Hair follicle dermal papilla cell (primary cell): Measurements from ENCODE around the gene FAXDC2. TPM values are rescaled to one million over a fixed set of nuclear protein-coding genes. Genes with fewer than 3 reads are reported as not detected.

Source experiments
- small RNA-seq: library from RNA; depleted of rRNA; stranded (forward); fragments of <200 nt; gene quantifications from one replicate; pipeline ENCODE3, GENCODE V24; 2012
- total RNA-seq: library from RNA; depleted of rRNA; stranded (reverse); fragments of >200 nt; gene quantifications from 2 replicates; pipeline ENCODE4 v1.2.3, GENCODE V29; 2012

FAXDC2 gene, protein sequence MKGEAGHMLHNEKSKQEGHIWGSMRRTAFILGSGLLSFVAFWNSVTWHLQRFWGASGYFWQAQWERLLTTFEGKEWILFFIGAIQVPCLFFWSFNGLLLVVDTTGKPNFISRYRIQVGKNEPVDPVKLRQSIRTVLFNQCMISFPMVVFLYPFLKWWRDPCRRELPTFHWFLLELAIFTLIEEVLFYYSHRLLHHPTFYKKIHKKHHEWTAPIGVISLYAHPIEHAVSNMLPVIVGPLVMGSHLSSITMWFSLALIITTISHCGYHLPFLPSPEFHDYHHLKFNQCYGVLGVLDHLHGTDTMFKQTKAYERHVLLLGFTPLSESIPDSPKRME
- total RNA-seq: 8.1 and 10.0 TPM in 2 replicates

DNA sequence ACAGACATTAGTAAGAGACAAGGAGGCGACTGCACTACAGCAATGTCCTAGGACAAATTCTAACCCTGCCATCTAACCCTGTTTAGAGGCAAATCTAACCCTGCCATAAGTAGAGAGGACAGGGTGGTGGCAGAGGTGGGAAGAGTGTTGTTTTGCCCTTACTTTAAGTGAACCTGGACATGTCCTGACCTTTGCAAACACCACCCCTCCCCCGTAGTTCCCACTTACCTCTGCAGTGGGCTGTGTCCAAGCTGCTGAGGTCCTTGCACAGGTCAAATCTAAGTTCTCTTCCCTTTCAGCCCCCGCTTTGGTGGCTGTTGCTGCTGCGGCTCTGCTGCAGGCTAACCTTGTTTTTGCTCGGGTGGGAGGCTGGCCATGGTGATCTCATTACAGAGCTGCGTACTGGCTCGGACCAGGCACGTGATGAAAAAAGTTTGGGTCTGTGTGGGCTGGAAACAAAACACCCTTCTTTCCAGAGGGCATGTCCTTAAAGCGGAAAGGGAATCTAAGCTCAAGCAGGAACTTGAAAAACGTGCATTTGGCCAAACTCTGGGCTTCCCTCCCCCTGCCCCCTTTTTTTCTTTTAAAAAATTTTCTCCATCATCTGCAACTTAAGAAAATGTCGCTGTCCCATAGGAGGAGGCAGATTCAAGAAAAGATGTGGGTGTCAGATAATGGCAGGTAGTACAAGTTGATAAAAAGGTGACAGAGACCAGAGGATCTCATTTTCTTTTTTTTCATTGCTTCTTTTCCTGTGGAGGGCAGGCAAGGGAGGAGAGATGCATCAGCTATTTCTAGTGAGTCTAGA lies at the start of gene FAXDC2:
FAXDC2 (minus strand) TSS at position 349 of the 808 bp plus-strand sequence. CDS start 12,425 bp downstream, outside the sequence.

DNA sequence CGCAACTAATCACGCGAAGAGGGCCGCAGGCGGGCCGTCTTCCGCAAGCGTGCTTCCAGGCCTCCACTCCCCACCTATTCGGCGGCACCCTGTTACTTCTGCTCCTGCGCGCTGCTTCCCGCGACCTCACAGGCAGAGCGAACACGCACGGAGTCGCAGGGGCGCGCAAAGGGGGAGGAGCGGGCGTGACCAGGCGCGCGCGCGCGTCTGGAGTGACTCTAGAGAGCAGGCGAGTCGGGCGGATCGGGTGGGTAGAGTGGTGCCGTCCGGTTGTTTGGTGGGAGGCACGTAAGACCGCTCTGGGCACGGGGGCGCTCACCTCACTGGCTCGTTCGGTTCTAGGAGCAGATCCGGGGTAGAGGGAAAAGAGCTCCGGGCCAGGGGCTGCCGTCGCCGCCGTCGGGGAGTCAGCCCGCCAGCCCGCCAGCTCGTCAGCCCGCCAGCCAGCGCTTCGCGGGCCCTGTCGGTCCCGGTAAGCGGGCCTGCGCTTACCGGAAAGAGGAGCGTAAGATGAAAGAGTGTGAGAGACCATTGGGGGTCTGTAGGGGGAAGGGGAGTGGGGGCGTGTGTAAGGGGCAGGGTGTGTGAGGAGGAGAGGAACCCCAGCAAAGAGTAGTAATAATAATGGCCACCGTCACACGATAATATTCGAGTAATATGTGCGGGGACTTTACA lies 8.0 kb upstream of the FAXDC2 start, which contains the start of gene CNOT8:
CNOT8 (plus strand) TSS at position 331 of the 675 bp plus-strand sequence. CDS start 4,652 bp downstream, outside the sequence.

Small RNA genes within 50 kb of the gene (small RNA-seq; reads per million reads assigned to genes)
- gene MIR378H: not detected

Other genes with a start within 250 kb of the FAXDC2 start
- 140 TPM in 2 replicates for gene LARP1, start 95.2 kb downstream of the FAXDC2 start, total RNA-seq
- 45.3 and 48.5 TPM in 2 replicates for gene CNOT8, start 8.0 kb upstream of the FAXDC2 start, total RNA-seq
- gene GEMIN5, start 87.6 kb upstream of the FAXDC2 start, total RNA-seq: 15.1 and 21.6 TPM in 2 replicates
- gene MRPL22, start 90.5 kb upstream of the FAXDC2 start, total RNA-seq: 12.2 and 12.9 TPM in 2 replicates
- under 0.01 TPM in 1 of 2 replicates, not detected in the other for gene KIF4B, start 163.2 kb upstream of the FAXDC2 start, total RNA-seq